ENCODE results near the gene BCR. TPM values are rescaled to one million over a fixed set of nuclear protein-coding genes. Genes with fewer than 3 reads are reported as not detected.
A peak's percentile ranks its signal among the peaks of the same experiment; 100 is the strongest.

Gene BCR
- total and polyA plus RNA-seq, 2 of the 8 experiments (the other 6 are each of a cell fraction or from before 2014, with no cell fraction given), result 66.7 to 130 TPM

DNA sequence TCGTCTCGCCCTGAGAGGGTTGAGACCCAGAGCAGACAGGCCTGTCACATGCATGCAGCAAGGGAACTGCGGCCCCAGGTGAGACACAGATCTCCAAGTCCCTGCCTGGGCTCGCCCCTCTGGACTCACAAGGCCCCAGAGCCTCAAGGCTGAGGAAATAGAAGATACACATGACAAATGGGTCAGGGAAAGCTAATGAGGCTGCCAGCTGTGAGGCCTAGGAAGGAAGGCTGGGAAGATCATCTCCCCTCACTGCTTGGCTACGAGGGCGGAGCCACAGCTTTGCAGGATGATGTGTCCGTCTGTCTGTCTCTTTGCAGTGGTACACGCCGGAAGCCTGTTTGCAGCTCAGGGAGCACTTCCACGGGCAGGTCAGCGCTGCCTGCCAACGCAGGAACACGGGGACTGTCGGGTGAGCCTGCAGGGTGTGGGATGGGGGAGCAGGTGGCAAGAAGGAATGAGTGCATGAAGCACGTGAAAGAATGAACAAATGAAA is 30.5 kb upstream of the BCR start:
- CTCF ChIA-PET (ENCODE audit: partially characterized antibody), result interaction anchor here (0.8 to 3.6 kb wide), 10 partner anchors 12 to 146 kb away, joined by 3 to 16 read pairs (median 5); no protein-coding TSS in a partner anchor
- H2BK5ac ChIP-seq (ENCODE audit: low read depth, low read length), result no peak overlapping the region
- no peak for DNase-seq (ENCODE audit: low read depth in 1 of 2, low spot score in 2 of 2)

More for the DNA sequence above, 30.5 kb upstream of the BCR start:
- H2BK20ac ChIP-seq (ENCODE audit: low read length), result 0 out of 2 replicates have a peak overlapping the region, but pooled peaks have one; percentile 72
- no peaks in the 10 kb centered on the region for H3K36me3 ChIP-seq (ENCODE audit: control insufficient read depth in 2 of 4, insufficient read depth in 4 of 4, low read length in 3 of 4)
- H3K14ac ChIP-seq (ENCODE audit: insufficient read length), result no peak overlapping the region
- no peak overlapping the region for H2AFZ ChIP-seq (ENCODE audit: low read length)
- no peak overlapping the region for H2AK5ac ChIP-seq (ENCODE audit: low read depth, low read length)
- H4K5ac ChIP-seq (ENCODE audit: insufficient read length, low read depth, low read length), result no peak overlapping the region
- H3K27ac ChIP-seq (ENCODE audit: low read depth, low read length), result no peak overlapping the region
- peak overlapping the region; percentile 24; the same call in 1 of the 2 replicates for H3K18ac ChIP-seq (ENCODE audit: extremely low read depth, low read length)
- no peak overlapping the region for H4K91ac ChIP-seq (replicated peaks; ENCODE audit: insufficient read length, low read length)
- FAIRE-seq, result peak; percentile 45
- H3K23ac ChIP-seq (ENCODE audit: insufficient read length), result no peak overlapping the region
- H3K23me2 ChIP-seq (ENCODE audit: low read depth, low read length), result peaks cover 6% of the 10 kb centered on the region; the same call in 1 of the 2 replicates
- no peaks in the 10 kb centered on the region for H3K79me2 ChIP-seq (ENCODE audit: control insufficient read depth in 1 of 2, insufficient read depth in 2 of 2, low read length in 2 of 2)
- H3K4me3 ChIP-seq (ENCODE audit: extremely low read depth in 1 of 4, insufficient read depth in 2 of 4, low read depth in 3 of 4, low read length in 4 of 4), result no peak overlapping the region
- no peaks in the 10 kb centered on the region for H3K79me1 ChIP-seq (ENCODE audit: low read depth, low read length)
- POLR2A ChIA-PET (ENCODE audit: partially characterized antibody), result interaction anchor here (1.0 kb wide), 1 partner anchor 30 kb away, joined by 3 read pairs; no protein-coding TSS in a partner anchor
- no peaks in the 10 kb centered on the region for H4K20me1 ChIP-seq (replicated peaks in 1 of 2; ENCODE audit: control insufficient read depth in 1 of 2, insufficient read depth in 2 of 2, low read length in 2 of 2)
- no peak overlapping the region for H2BK120ac ChIP-seq (replicated peaks; ENCODE audit: low read depth, low read length)
- peak overlapping the region; percentile 68; the same call in 1 of the 2 replicates for H2BK12ac ChIP-seq (ENCODE audit: low read depth, low read length)
- peaks cover 0 to 27% (median 11%) of the 10 kb centered on the region in 4 experiments; a peak in 5 of 7 replicates for H3K4me1 ChIP-seq (replicated peaks in 1 of 4; ENCODE audit: control insufficient read depth in 3 of 4, insufficient read depth in 4 of 4, low read length in 3 of 4)
- H3K27me3 ChIP-seq (replicated peaks in 1 of 4; ENCODE audit: control insufficient read depth in 3 of 4, extremely low read depth in 1 of 4, insufficient read depth in 3 of 4, low read length in 3 of 4), result peaks cover 0 to 14% (median 7%) of the 10 kb centered on the region in 4 experiments; a peak in 4 of 7 replicates
- H3K4ac ChIP-seq (replicated peaks; ENCODE audit: insufficient read length, low read depth, low read length), result no peak overlapping the region
- no peaks in the 10 kb centered on the region for H3K9me3 ChIP-seq (ENCODE audit: insufficient read depth in 2 of 2, low read depth in 1 of 2, low read length in 1 of 2)
- H2BK15ac ChIP-seq (ENCODE audit: low read length), result 0 out of 2 replicates have a peak overlapping the region, but pooled peaks have one; percentile 99
- no peak for TF ChIP-seq EGR1 (IDR thresholded peaks at IDR 0.05; ENCODE audit: borderline replicate concordance, low read depth, low read length)
- peak; percentile 41 for TF ChIP-seq NANOG (IDR thresholded peaks at IDR 0.05; ENCODE audit: insufficient read depth, low read depth, low read length, poor library complexity, severe bottlenecking)
- WGBS, 2 experiments (ENCODE audit: extremely low coverage in 1 of 2, insufficient coverage in 1 of 2, insufficient read length in 1 of 2, insufficient replicate concordance in 2 of 2, low coverage in 1 of 2, low lambda C conversion rate in 2 of 2, missing lambda C conversion rate in 1 of 2), result 75% methylated on average over 15 of the region's 15 CpGs; no CpG with 5 or more reads in 1 of the 2 experiments
- H4K8ac ChIP-seq (ENCODE audit: extremely low read depth, insufficient read depth, low read length), result no peak overlapping the region
- no peak overlapping the region for H3K56ac ChIP-seq (replicated peaks; ENCODE audit: insufficient read length, low read depth, low read length)
- no peak overlapping the region; a peak in 1 of 7 replicates for H3K9ac ChIP-seq (replicated peaks in 1 of 4; ENCODE audit: extremely low read depth in 1 of 4, low read depth in 3 of 4, low read length in 3 of 4)
- peak overlapping the region in 1 of 2 experiments; percentile 24; a peak in 1 of 4 replicates for H3K4me2 ChIP-seq (ENCODE audit: insufficient read depth in 1 of 2, low read depth in 2 of 2, low read length in 2 of 2)

All from H1 (cell line).